Forelimb muscle (tissue), 1 donor: Measurements from ENCODE around the gene ST6GALNAC6. TPM values are rescaled to one million over a fixed set of nuclear protein-coding genes. Genes with fewer than 3 reads are reported as not detected.
"Not testable (repeated sequence)": the region's sequence is repeated elsewhere in the genome, so short reads cannot be mapped to it uniquely, and the experiment has no call there.

Experiments
- DNase-seq: peaks from one replicate; pipeline ENCODE4 v3.0.0-alpha.2; 2013; ENCODE audit warnings: low read depth
- polyA plus RNA-seq: library from polyadenylated mRNA; unstranded; fragments of 120-200 nt; gene quantifications from one replicate; pipeline ENCODE4 v1.2.1, GENCODE V29; 2013; ENCODE audit not compliant: insufficient read length

ST6GALNAC6 gene
- polyA plus RNA-seq, 1 donor, result 53.3 TPM

- DNase-seq, result no peak
Observed at GRCh38 chr9:127873223-127873691, 26.1 kb downstream of the ST6GALNAC6 start.

GRCh38 chr9:127872369-127873222 lies 26.8 kb downstream of the ST6GALNAC6 start:
- no peak for DNase-seq

DNA sequence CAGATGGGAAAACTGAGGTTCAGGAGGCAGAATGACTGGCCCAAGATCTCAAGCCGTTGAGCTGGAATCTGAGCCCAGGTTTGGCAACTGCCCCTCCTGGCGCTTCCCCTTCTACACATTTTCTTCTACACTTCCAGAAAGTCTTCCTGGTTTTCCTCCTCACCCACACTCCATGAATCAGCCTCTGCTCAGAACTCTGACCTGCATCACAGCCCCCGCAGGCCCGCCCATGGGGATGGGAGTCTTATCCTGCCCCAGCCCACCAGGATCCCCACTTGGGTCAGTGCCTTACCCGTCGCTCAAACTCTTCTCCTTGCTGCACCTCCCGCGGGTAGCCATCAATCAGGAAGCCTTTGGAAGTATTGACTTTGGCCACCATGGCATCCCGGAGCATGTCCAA lies 27.9 kb downstream of the ST6GALNAC6 start:
- no peak for DNase-seq

- DNase-seq, result no peak
Observed at GRCh38 chr9:127870887-127871286, 28.5 kb downstream of the ST6GALNAC6 start.

DNA sequence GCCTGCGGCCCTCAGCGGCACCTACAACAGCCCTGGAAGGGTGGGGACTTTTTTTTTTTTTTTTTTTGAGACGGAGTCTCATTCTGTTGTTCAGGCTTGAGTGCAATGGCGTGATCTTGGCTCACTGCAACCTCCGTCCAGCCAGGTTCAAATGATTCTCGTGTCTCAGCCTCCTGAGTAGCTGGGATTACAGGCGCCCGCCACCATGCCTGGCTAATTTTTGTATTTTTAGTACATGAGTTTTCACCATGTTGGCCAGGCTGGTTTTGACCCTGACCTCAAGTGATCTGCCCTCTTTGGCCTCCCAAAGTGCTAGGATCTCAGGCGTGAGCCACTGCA lies 29.3 kb downstream of the ST6GALNAC6 start:
- not testable (repeated sequence) for DNase-seq

GRCh38 chr9:127869310-127870152 lies 29.9 kb downstream of the ST6GALNAC6 start:
- DNase-seq, result peak; percentile 41

- no peak for DNase-seq
Observed at GRCh38 chr9:127868278-127868902, 31.0 kb downstream of the ST6GALNAC6 start.

- no peak for DNase-seq
Observed at GRCh38 chr9:127867356-127868277, 31.8 kb downstream of the ST6GALNAC6 start.

GRCh38 chr9:127866535-127866934 lies 32.9 kb downstream of the ST6GALNAC6 start:
- DNase-seq, result no peak

GRCh38 chr9:127865645-127866464 lies 33.5 kb downstream of the ST6GALNAC6 start:
- no peak for DNase-seq

GRCh38 chr9:127863191-127863621 lies 36.2 kb downstream of the ST6GALNAC6 start:
- no peak for DNase-seq

- DNase-seq, result no peak
Observed at GRCh38 chr9:127862075-127863011, 37.1 kb downstream of the ST6GALNAC6 start.

DNA sequence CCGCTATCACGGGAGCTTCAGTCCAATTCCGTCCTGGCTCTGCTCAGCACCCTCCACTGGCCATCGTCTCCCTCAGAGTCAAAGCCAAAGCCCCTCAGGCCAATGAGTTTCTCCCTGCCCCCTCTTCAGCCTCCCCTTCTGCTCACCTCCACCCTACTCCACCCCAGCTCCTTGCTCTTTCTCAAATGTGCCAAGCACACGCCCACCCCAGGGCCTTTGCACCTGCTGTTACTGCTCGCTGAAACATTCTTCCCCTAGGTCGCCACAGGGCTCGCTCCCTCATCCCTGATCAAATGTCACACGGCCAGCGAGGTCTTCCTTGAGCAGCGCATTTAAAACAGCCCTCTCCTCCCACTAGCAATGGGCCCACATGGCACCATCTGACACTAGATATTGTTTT lies 38.6 kb downstream of the ST6GALNAC6 start:
- DNase-seq, result no peak

- DNase-seq, result no peak
Observed at GRCh38 chr9:127860260-127860659, 39.1 kb downstream of the ST6GALNAC6 start.

GRCh38 chr9:127858041-127858512 lies 41.3 kb downstream of the ST6GALNAC6 start:
- no peak for DNase-seq

GRCh38 chr9:127857278-127857677 lies 42.1 kb downstream of the ST6GALNAC6 start:
- DNase-seq, result no peak

- DNase-seq, result no peak
Observed at GRCh38 chr9:127856729-127857116, 42.7 kb downstream of the ST6GALNAC6 start.

- no peak for DNase-seq
Observed at GRCh38 chr9:127856094-127856728, 43.2 kb downstream of the ST6GALNAC6 start.
